Cardiac muscle cell (in vitro differentiated cells and primary cell): ENCODE measurements around the gene GTF2A1. TPM values are rescaled to one million over a fixed set of nuclear protein-coding genes. Genes with fewer than 3 reads are reported as not detected.

Experiments used
- DNase-seq, 2 donors: peaks; one replicate each; pipeline versions ENCODE4 v3.0.0 to v3.0.0-alpha.2; 2010 to 2017; ENCODE audit warnings: low read depth in 1 of 2, low spot score in 1 of 2
- H3K27ac ChIP-seq: fragments of 200-600 bp; sonication (generic); 2 replicates; pipeline ENCODE4 v1.5.1; 2016
- H3K27me3 ChIP-seq: fragments of 200-600 bp; sonication (generic); 2 replicates; pipeline ENCODE4 v1.6.0; 2016; ENCODE audit warnings: control low read depth
- H3K36me3 ChIP-seq: fragments of 200-600 bp; sonication (generic); 2 replicates; pipeline ENCODE4 v1.5.1; 2016; ENCODE audit warnings: control low read depth
- H3K4me1 ChIP-seq: fragments of 200-600 bp; sonication (generic); 2 replicates; pipeline ENCODE4 v1.8.1; 2017; ENCODE audit warnings: low read depth, mild to moderate bottlenecking, mixed run types
- H3K4me3 ChIP-seq: fragments of 200-600 bp; sonication (generic); 2 replicates; pipeline ENCODE4 v1.5.1; 2016; ENCODE audit warnings: mild to moderate bottlenecking
- H3K9me3 ChIP-seq: fragments of 200-600 bp; sonication (generic); 2 replicates; pipeline ENCODE4 v1.5.1; 2017; ENCODE audit warnings: low read depth, mild to moderate bottlenecking, control low read depth
- CTCF ChIP-seq: IDR thresholded peaks from 2 replicates; pipeline ENCODE4 v1.5.1; 2012; ENCODE audit warnings: low read depth, mild to moderate bottlenecking, low read length
- polyA plus RNA-seq: library from polyadenylated mRNA; unstranded; fragments of >200 nt; fragmentation: Nextera tagmentation; extraction: Ambion mirVana; gene quantifications from 2 replicates; pipeline ENCODE4 v1.2.1, GENCODE V29; 2016
- total RNA-seq: library from RNA; depleted of rRNA; stranded (reverse); fragments of >200 nt; gene quantifications from 2 replicates; pipeline ENCODE4 v1.2.3, GENCODE V29; 2016

Gene GTF2A1
- total and polyA plus RNA-seq, 2 experiments from 2014 or later, result 3.5 to 26.8 TPM

GRCh38 chr14:81264671-81265070 is 43.9 kb upstream of the GTF2A1 start:
- DNase-seq, result no peak
- H3K27ac ChIP-seq, result no peak overlapping the region
- TF ChIP-seq CTCF, result no peak

GRCh38 chr14:81263777-81264410 is 43.1 kb upstream of the GTF2A1 start:
- H3K36me3 ChIP-seq, result no peaks in the 10 kb centered on the region
- H3K27ac ChIP-seq, result no peak overlapping the region
- H3K4me3 ChIP-seq, result no peak overlapping the region
- no peaks in the 10 kb centered on the region for H3K4me1 ChIP-seq
- DNase-seq, result no peak
- H3K27me3 ChIP-seq, result no peaks in the 10 kb centered on the region
- no peak for TF ChIP-seq CTCF
- H3K9me3 ChIP-seq, result no peaks in the 10 kb centered on the region

More at GRCh38 chr14:81264671-81265070, 43.9 kb upstream of the GTF2A1 start:
- no peak overlapping the region for H3K4me3 ChIP-seq
- no peaks in the 10 kb centered on the region for H3K9me3 ChIP-seq
- H3K4me1 ChIP-seq, result no peaks in the 10 kb centered on the region
- no peaks in the 10 kb centered on the region for H3K36me3 ChIP-seq
- H3K27me3 ChIP-seq, result no peaks in the 10 kb centered on the region

GRCh38 chr14:81261176-81261575 is 40.4 kb upstream of the GTF2A1 start:
- Histone ChIP-seq H3K9me3 (no peaks in the 10 kb centered on the region), H3K4me1 (no peaks in the 10 kb centered on the region), H3K4me3 (no peak overlapping the region), H3K27ac (no peak overlapping the region), H3K27me3 (no peaks in the 10 kb centered on the region), H3K36me3 (no peaks in the 10 kb centered on the region)
- peak in 1 of 2 donors; percentile 30 for DNase-seq
- no peak for TF ChIP-seq CTCF

GRCh38 chr14:81260732-81261131 is 40.0 kb upstream of the GTF2A1 start:
- Histone ChIP-seq H3K4me1 (no peaks in the 10 kb centered on the region), H3K4me3 (no peak overlapping the region), H3K36me3 (no peaks in the 10 kb centered on the region), H3K9me3 (no peaks in the 10 kb centered on the region), H3K27ac (no peak overlapping the region), H3K27me3 (no peaks in the 10 kb centered on the region)
- no peak for DNase-seq
- no peak for TF ChIP-seq CTCF

- DNase-seq, result no peak
- Histone ChIP-seq H3K4me1 (no peaks in the 10 kb centered on the region), H3K27ac (no peak overlapping the region), H3K4me3 (no peak overlapping the region), H3K9me3 (no peaks in the 10 kb centered on the region), H3K36me3 (no peaks in the 10 kb centered on the region), H3K27me3 (no peaks in the 10 kb centered on the region)
- TF ChIP-seq CTCF, result no peak
These were observed 35.7 kb upstream of the GTF2A1 start for GRCh38 chr14:81256289-81256960.
